Bone marrow (tissue), 2 donors: ENCODE data around the gene ARHGAP15.
"Not testable (repeated sequence)": the region's sequence is repeated elsewhere in the genome, so short reads cannot be mapped to it uniquely, and the experiment has no call there.

Source experiments
- DNase-seq, 2 donors: peaks; one replicate each; lab custom pipeline; 2025; lab: John Stamatoyannopoulos, UW

Gene ARHGAP15

GRCh38 chr2:143128681-143129580 lies at the start of gene ARHGAP15:
Gene ARHGAP15 (plus strand): TSS chr2:143129419.
- DNase-seq = peak; percentile 27 to 96

GRCh38 chr2:143081616-143082015 lies 47.6 kb upstream of the ARHGAP15 start:
- no peak for DNase-seq

GRCh38 chr2:143083636-143084035 lies 45.6 kb upstream of the ARHGAP15 start:
- DNase-seq = peak in 1 of 2 donors; percentile 72

- no peak for DNase-seq
Measured at GRCh38 chr2:143084462-143084861, 44.8 kb upstream of the ARHGAP15 start.

GRCh38 chr2:143085125-143085784 lies 44.0 kb upstream of the ARHGAP15 start:
- no peak for DNase-seq

- no peak for DNase-seq
Measured at GRCh38 chr2:143087033-143087432, 42.2 kb upstream of the ARHGAP15 start.

GRCh38 chr2:143088388-143088787 lies 40.8 kb upstream of the ARHGAP15 start:
- DNase-seq = no peak

- DNase-seq = not testable (repeated sequence)
Measured at GRCh38 chr2:143089520-143089919, 39.7 kb upstream of the ARHGAP15 start.

- DNase-seq = peak; percentile 16 to 89
Measured at GRCh38 chr2:143110758-143111428, 18.3 kb upstream of the ARHGAP15 start.

GRCh38 chr2:143117225-143117624 lies 12.0 kb upstream of the ARHGAP15 start:
- no peak for DNase-seq

- peak in 1 of 2 donors; percentile 38 for DNase-seq
Measured at GRCh38 chr2:143121079-143121478, 8.1 kb upstream of the ARHGAP15 start.

GRCh38 chr2:143121957-143122356 lies 7.3 kb upstream of the ARHGAP15 start:
- peak in 1 of 2 donors; percentile 43 for DNase-seq

- peak in 1 of 2 donors; percentile 32 for DNase-seq
Measured at GRCh38 chr2:143123911-143124310, 5.3 kb upstream of the ARHGAP15 start.

GRCh38 chr2:143124445-143124844 lies 4.8 kb upstream of the ARHGAP15 start:
- no peak for DNase-seq

GRCh38 chr2:143125717-143126116 lies 3.5 kb upstream of the ARHGAP15 start:
- no peak for DNase-seq

GRCh38 chr2:143132355-143132754 lies 3.1 kb downstream of the ARHGAP15 start:
- DNase-seq = no peak

GRCh38 chr2:143133783-143134182 lies 4.6 kb downstream of the ARHGAP15 start:
- DNase-seq = no peak

GRCh38 chr2:143138292-143138691 lies 9.1 kb downstream of the ARHGAP15 start:
- no peak for DNase-seq

GRCh38 chr2:143139835-143140393 lies 10.7 kb downstream of the ARHGAP15 start:
- peak in 1 of 2 donors; percentile 26 for DNase-seq

GRCh38 chr2:143140864-143141661 lies 11.8 kb downstream of the ARHGAP15 start:
- DNase-seq = peak in 1 of 2 donors; percentile 82

GRCh38 chr2:143142598-143142997 lies 13.4 kb downstream of the ARHGAP15 start:
- no peak for DNase-seq
